ENCODE results near the gene STUB1.

STUB1 gene

GRCh38 chr16:714558-715476, 34.6 kb downstream of the STUB1 start, which contains the start of gene METRN:
METRN (plus strand) TSS chr16:715118; CDS start chr16:715290, 172 bp downstream.
- DNase-seq, result peak; percentile 96

- no peak for DNase-seq
These were observed 35.4 kb downstream of the STUB1 start for GRCh38 chr16:715477-716199.

GRCh38 chr16:716200-716568, 36.0 kb downstream of the STUB1 start:
- no peak for DNase-seq

GRCh38 chr16:716768-717325, 36.6 kb downstream of the STUB1 start:
- DNase-seq, result no peak

GRCh38 chr16:717450-718245, 37.4 kb downstream of the STUB1 start:
- DNase-seq, result no peak

GRCh38 chr16:718389-718788, 38.2 kb downstream of the STUB1 start:
- DNase-seq, result no peak

GRCh38 chr16:718922-719321, 38.7 kb downstream of the STUB1 start:
- DNase-seq, result no peak

- DNase-seq, result no peak
These were observed 39.7 kb downstream of the STUB1 start for GRCh38 chr16:719815-720446.

GRCh38 chr16:720447-720989, 40.3 kb downstream of the STUB1 start:
- DNase-seq, result peak; percentile 73

GRCh38 chr16:720990-721764, 41.0 kb downstream of the STUB1 start, which contains the start of gene ANTKMT:
ANTKMT (plus strand) TSS chr16:721146; CDS start chr16:721275, 129 bp downstream.
- peak; percentile 87 for DNase-seq

- no peak for DNase-seq
These were observed 41.7 kb downstream of the STUB1 start for GRCh38 chr16:721765-722540.

GRCh38 chr16:722835-723633, 42.8 kb downstream of the STUB1 start:
- no peak for DNase-seq

GRCh38 chr16:723695-724094, 43.5 kb downstream of the STUB1 start:
- DNase-seq, result no peak

- DNase-seq, result no peak
These were observed 44.2 kb downstream of the STUB1 start for GRCh38 chr16:724188-725040.

GRCh38 chr16:725041-725376, 44.8 kb downstream of the STUB1 start:
- DNase-seq, result no peak

- no peak for DNase-seq
These were observed 45.4 kb downstream of the STUB1 start for GRCh38 chr16:725463-726187.

GRCh38 chr16:726188-726437, 45.9 kb downstream of the STUB1 start:
- no peak for DNase-seq

All from stimulated activated CD8-positive, alpha-beta memory T cell treated with anti-CD3 and anti-CD28 coated beads, Interleukin-4, amount 100 ng/mL, for 48 hours (primary cell).